Activated CD4-positive, alpha-beta T cell treated with anti-CD3 and anti-CD28 coated beads for 1 hour (primary cell): ENCODE data around the gene FUNDC1.
"Not testable (repeated sequence)": the region's sequence is repeated elsewhere in the genome, so short reads cannot be mapped to it uniquely, and the experiment has no call there.

Experiments
- DNase-seq: peaks from one replicate; pipeline ENCODE4 v3.0.0-alpha.2; 2020

The FUNDC1 gene

GRCh38 chrX:44542567-44543325 lies at the start of gene FUNDC1:
Gene FUNDC1 (minus strand): TSS chrX:44542859. CDS start chrX:44542832, 27 bp downstream.
- peak; percentile 81 for DNase-seq

- DNase-seq, result no peak
These were observed 43.2 kb upstream of the FUNDC1 start for GRCh38 chrX:44585866-44586265.

- DNase-seq, result no peak
These were observed 37.8 kb upstream of the FUNDC1 start for GRCh38 chrX:44580466-44580865.

GRCh38 chrX:44572340-44572938 lies 29.8 kb upstream of the FUNDC1 start:
- no peak for DNase-seq

GRCh38 chrX:44570522-44570921 lies 27.9 kb upstream of the FUNDC1 start:
- DNase-seq, result no peak

GRCh38 chrX:44569122-44569521 lies 26.5 kb upstream of the FUNDC1 start:
- DNase-seq, result no peak

- no peak for DNase-seq
These were observed 25.5 kb upstream of the FUNDC1 start for GRCh38 chrX:44568196-44568595.

- DNase-seq, result not testable (repeated sequence)
These were observed 19.2 kb upstream of the FUNDC1 start for GRCh38 chrX:44561896-44562295.

- no peak for DNase-seq
These were observed 7.9 kb upstream of the FUNDC1 start for GRCh38 chrX:44550563-44550962.

- not testable (repeated sequence) for DNase-seq
These were observed 2.8 kb upstream of the FUNDC1 start for GRCh38 chrX:44545454-44545853.

- no peak for DNase-seq
These were observed 1.4 kb upstream of the FUNDC1 start for GRCh38 chrX:44544036-44544435.

- no peak for DNase-seq
These were observed 6.5 kb downstream of the FUNDC1 start for GRCh38 chrX:44536198-44536597.

- DNase-seq, result no peak
These were observed 13.3 kb downstream of the FUNDC1 start for GRCh38 chrX:44529310-44529709.

- DNase-seq, result no peak
These were observed 28.4 kb downstream of the FUNDC1 start for GRCh38 chrX:44514272-44514671.

GRCh38 chrX:44507292-44507691 lies 35.4 kb downstream of the FUNDC1 start:
- no peak for DNase-seq

- no peak for DNase-seq
These were observed 36.0 kb downstream of the FUNDC1 start for GRCh38 chrX:44506678-44507077.

GRCh38 chrX:44503560-44503959 lies 39.1 kb downstream of the FUNDC1 start:
- no peak for DNase-seq

- DNase-seq, result no peak
These were observed 47.6 kb downstream of the FUNDC1 start for GRCh38 chrX:44495091-44495490.

GRCh38 chrX:44494357-44494756 lies 48.3 kb downstream of the FUNDC1 start:
- DNase-seq, result no peak

- DNase-seq, result no peak
These were observed 53.1 kb downstream of the FUNDC1 start for GRCh38 chrX:44489515-44489914.

GRCh38 chrX:44484607-44485146 lies 58.0 kb downstream of the FUNDC1 start:
- DNase-seq, result no peak

- no peak for DNase-seq
These were observed 58.6 kb downstream of the FUNDC1 start for GRCh38 chrX:44483965-44484606.

GRCh38 chrX:44482575-44482974 lies 60.1 kb downstream of the FUNDC1 start:
- no peak for DNase-seq

GRCh38 chrX:44480591-44480990 lies 62.1 kb downstream of the FUNDC1 start:
- no peak for DNase-seq
